Measurements from ENCODE around the gene GALNT9. TPM values are rescaled to one million over a fixed set of nuclear protein-coding genes. Genes with fewer than 3 reads are reported as not detected.

Gene GALNT9
- total and polyA plus RNA-seq, 8 donors, result 0.15 to 3.1 (median 0.19) TPM; not detected in 5

- no peak overlapping the region for H3K4me3 ChIP-seq
- no peaks in the 10 kb centered on the region for H3K9me3 ChIP-seq
- TF ChIP-seq EP300 (IDR thresholded peaks at IDR 0.05) (no peak), CTCF (IDR thresholded peaks at IDR 0.05) (no peak), POLR2AphosphoS5 (IDR thresholded peaks at IDR 0.05) (no peak), POLR2A (IDR thresholded peaks at IDR 0.05) (no peak)
- peaks cover 0 to 20% (median 0%) of the 10 kb centered on the region in 3 donors for H3K27me3 ChIP-seq
- intact Hi-C loops (cut with DNase I; ENCODE audit: low total_unique reads), result no loop called here
- peaks cover 0 to 27% (median 18%) of the 10 kb centered on the region in 4 donors for H3K36me3 ChIP-seq
- no peak overlapping the region for H3K27ac ChIP-seq
- H3K4me1 ChIP-seq, result peaks cover 0 to 23% (median 18%) of the 10 kb centered on the region in 4 donors
- WGBS, 5 donors, result 94 to 99% (median 96%) methylated on average over 5 of the region's 5 CpGs
- DNase-seq, result no peak
Observed at GRCh38 chr12:132157733-132158409, 171.5 kb downstream of the GALNT9 start.

GRCh38 chr12:132156573-132157325 lies 172.6 kb downstream of the GALNT9 start:
- peaks cover 0 to 9% (median 0%) of the 10 kb centered on the region in 3 donors for H3K27me3 ChIP-seq
- intact Hi-C loops (cut with DNase I; ENCODE audit: low total_unique reads), result no loop called here
- peaks cover 0 to 12% (median 10%) of the 10 kb centered on the region in 4 donors for H3K4me1 ChIP-seq
- no peak for DNase-seq
- no peak overlapping the region for H3K4me3 ChIP-seq
- peaks cover 7 to 35% (median 27%) of the 10 kb centered on the region in 4 donors for H3K36me3 ChIP-seq
- no peak overlapping the region for H3K27ac ChIP-seq
- WGBS, 5 donors, result 78 to 90% (median 86%) methylated on average over 8 of the region's 8 CpGs
- no peaks in the 10 kb centered on the region for H3K9me3 ChIP-seq
- TF ChIP-seq CTCF (IDR thresholded peaks at IDR 0.05) (no peak), POLR2AphosphoS5 (IDR thresholded peaks at IDR 0.05) (no peak), POLR2A (IDR thresholded peaks at IDR 0.05) (no peak), EP300 (IDR thresholded peaks at IDR 0.05) (no peak)

- Histone ChIP-seq H3K4me3 (no peak overlapping the region), H3K36me3 (peaks cover 13 to 43% (median 35%) of the 10 kb centered on the region in 4 donors), H3K27ac (no peak overlapping the region), H3K9me3 (no peaks in the 10 kb centered on the region), H3K4me1 (peaks cover 0 to 11% (median 10%) of the 10 kb centered on the region in 4 donors), H3K27me3 (peaks cover 0 to 6% (median 0%) of the 10 kb centered on the region in 3 donors)
- no peak for DNase-seq
- no peak for TF ChIP-seq POLR2AphosphoS5 (IDR thresholded peaks at IDR 0.05)
- TF ChIP-seq CTCF (IDR thresholded peaks at IDR 0.05), result no peak
- no peak for TF ChIP-seq POLR2A (IDR thresholded peaks at IDR 0.05)
- TF ChIP-seq EP300 (IDR thresholded peaks at IDR 0.05), result no peak
- intact Hi-C loops (cut with DNase I; ENCODE audit: low total_unique reads), result no loop called here
- 78 to 98% (median 96%) methylated on average over 9 to 10 of the region's 10 CpGs for WGBS, 5 donors
Observed at GRCh38 chr12:132155771-132156572, 173.4 kb downstream of the GALNT9 start.
